Activated CD8-positive, alpha-beta T cell treated with anti-CD3 and anti-CD28 coated beads for 36 hours (primary cell): ENCODE data around the gene RNF168. TPM values are rescaled to one million over a fixed set of nuclear protein-coding genes. Genes with fewer than 3 reads are reported as not detected.
"Not testable (repeated sequence)": the region's sequence is repeated elsewhere in the genome, so short reads cannot be mapped to it uniquely, and the experiment has no call there.

Source experiments
- ATAC-seq: fragments of 200-7000 bp; cut with Tn5 transposase; one replicate; pipeline ENCODE4 v1.10.0; 2021; ENCODE audit warnings: mild to moderate bottlenecking, moderate library complexity
- CTCF ChIA-PET: fragments of 350-600 bp; sonication (Branson Sonifier 250); formaldehyde crosslinking; loops from one replicate; lab custom pipeline; 2021; ENCODE audit warnings: antibody characterized with exemption; lab: Charles Lee
- POLR2A ChIA-PET: fragments of 350-600 bp; sonication (Branson Sonifier 250); formaldehyde crosslinking; loops from one replicate; lab custom pipeline; 2021; ENCODE audit warnings: antibody characterized with exemption; lab: Charles Lee
- DNase-seq: peaks from one replicate; pipeline ENCODE4 v3.0.0-alpha.2; 2020
- H3K27ac Mint-ChIP-seq: one replicate; pipeline ENCODE4 v1.8.0; 2021; ENCODE audit warnings: mild to moderate bottlenecking, mixed read lengths
- H3K27me3 Mint-ChIP-seq: one replicate; pipeline ENCODE4 v1.8.0; 2021; ENCODE audit warnings: mixed read lengths
- H3K36me3 Mint-ChIP-seq: one replicate; pipeline ENCODE4 v1.8.0; 2021; ENCODE audit warnings: low read depth, mixed read lengths
- H3K4me1 Mint-ChIP-seq: one replicate; pipeline ENCODE4 v1.8.0; 2021; ENCODE audit warnings: low read depth, mixed read lengths
- H3K4me3 Mint-ChIP-seq: one replicate; pipeline ENCODE4 v1.8.0; 2021; ENCODE audit warnings: mild to moderate bottlenecking, moderate library complexity, mixed read lengths
- H3K9me3 Mint-ChIP-seq: one replicate; pipeline ENCODE4 v1.8.0; 2021; ENCODE audit warnings: mixed read lengths
- intact Hi-C: fragments of 100-400 bp; cut with micrococcal nuclease; formaldehyde crosslinking; loops from one replicate; pipeline ENCODE4 v1.10.0; 2022
- total RNA-seq, 2 experiments: library from RNA; stranded (reverse); gene quantifications; one replicate each; pipeline ENCODE4 v1.2.3, GENCODE V29; 2021
- TF ChIP-seq, protein P1 (sequence below): fragments of 200-600 bp; IDR thresholded peaks from one replicate; pipeline ENCODE4 v1.8.0; 2022; ENCODE audit warnings: antibody characterized with exemption, mild to moderate bottlenecking

RNF168 gene
- total RNA-seq, 2 experiments from 2014 or later, result 20.9 to 21.2 TPM

DNA sequence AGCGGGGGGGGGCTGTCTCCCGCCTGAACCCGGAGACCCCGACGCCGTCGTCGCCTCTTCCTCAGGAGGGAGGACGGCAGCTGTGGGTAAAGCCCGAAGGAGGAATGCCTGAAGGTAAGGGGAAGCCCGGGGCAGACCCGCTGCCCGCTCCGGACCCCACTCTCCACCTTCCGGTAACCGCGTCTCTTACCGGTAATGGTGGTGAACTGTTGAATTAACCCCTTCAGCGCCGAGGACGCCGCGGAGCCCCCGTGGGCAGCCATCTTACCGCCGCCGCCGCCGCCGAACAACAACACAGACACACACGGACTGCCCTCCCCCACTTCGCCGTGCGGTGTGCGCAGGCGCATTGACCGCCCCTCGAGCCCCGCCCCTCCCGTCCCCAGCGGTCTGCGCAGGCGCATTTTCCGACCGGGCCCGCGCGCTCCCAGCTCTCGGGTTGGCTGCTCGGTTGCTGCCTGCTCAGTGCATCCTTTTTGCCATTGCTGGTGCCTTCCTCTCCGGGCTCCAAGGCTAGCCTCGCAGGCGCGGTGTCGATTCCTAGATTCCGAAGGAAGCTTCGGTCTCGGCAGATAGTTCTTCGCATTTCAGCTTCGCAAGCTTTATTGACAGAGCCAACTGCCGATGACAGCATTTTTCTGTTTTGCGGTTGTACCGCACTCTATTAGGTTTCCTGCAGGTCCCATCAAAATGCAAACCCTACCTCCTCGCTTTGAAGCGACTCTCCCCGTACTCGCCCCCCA lies 71.3 kb downstream of the RNF168 start, which contains the start of gene UBXN7:
TSS of gene UBXN7 (minus strand) at position 291 of the 743 bp plus-strand sequence. CDS start at position 263, 28 bp downstream.
- Mint-ChIP-seq H3K4me1 (peaks cover 18% of the 10 kb centered on the region), H3K27ac (peak within 1 kb of the TSS; percentile 78), H3K9me3 (no peaks in the 10 kb centered on the region), H3K36me3 (peaks cover 5% of the 10 kb centered on the region), H3K4me3 (peak within 1 kb of the TSS; percentile 78), H3K27me3 (no peaks in the 10 kb centered on the region)
- TF ChIP-seq, protein P1, sequence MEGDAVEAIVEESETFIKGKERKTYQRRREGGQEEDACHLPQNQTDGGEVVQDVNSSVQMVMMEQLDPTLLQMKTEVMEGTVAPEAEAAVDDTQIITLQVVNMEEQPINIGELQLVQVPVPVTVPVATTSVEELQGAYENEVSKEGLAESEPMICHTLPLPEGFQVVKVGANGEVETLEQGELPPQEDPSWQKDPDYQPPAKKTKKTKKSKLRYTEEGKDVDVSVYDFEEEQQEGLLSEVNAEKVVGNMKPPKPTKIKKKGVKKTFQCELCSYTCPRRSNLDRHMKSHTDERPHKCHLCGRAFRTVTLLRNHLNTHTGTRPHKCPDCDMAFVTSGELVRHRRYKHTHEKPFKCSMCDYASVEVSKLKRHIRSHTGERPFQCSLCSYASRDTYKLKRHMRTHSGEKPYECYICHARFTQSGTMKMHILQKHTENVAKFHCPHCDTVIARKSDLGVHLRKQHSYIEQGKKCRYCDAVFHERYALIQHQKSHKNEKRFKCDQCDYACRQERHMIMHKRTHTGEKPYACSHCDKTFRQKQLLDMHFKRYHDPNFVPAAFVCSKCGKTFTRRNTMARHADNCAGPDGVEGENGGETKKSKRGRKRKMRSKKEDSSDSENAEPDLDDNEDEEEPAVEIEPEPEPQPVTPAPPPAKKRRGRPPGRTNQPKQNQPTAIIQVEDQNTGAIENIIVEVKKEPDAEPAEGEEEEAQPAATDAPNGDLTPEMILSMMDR, result no peak
- DNase-seq, result peak; percentile 95
- ATAC-seq, result peak; percentile 91
- CTCF ChIA-PET, result interaction anchor here (1.6 kb wide), 1 partner anchor 54 kb away, joined by 3 read pairs; no protein-coding TSS in a partner anchor
- POLR2A ChIA-PET, result interaction anchor here (0.5 to 1.3 kb wide), 8 partner anchors 9 to 640 kb away, joined by 3 to 4 read pairs (median 3); partner anchors contain the start of genes DYNLT2B and RNF168
- intact Hi-C loops, result no loop called here

- Mint-ChIP-seq H3K27me3 (no peaks in the 10 kb centered on the region), H3K9me3 (no peaks in the 10 kb centered on the region), H3K4me1 (peaks cover 22% of the 10 kb centered on the region), H3K27ac (peak overlapping the region; percentile 78), H3K4me3 (peak overlapping the region; percentile 78), H3K36me3 (peaks cover 8% of the 10 kb centered on the region)
- TF ChIP-seq, protein P1, result no peak
- ChIA-PET POLR2A (interaction anchor here (0.5 to 1.3 kb wide), 5 partner anchors 8 to 639 kb away, joined by 3 to 4 read pairs (median 3); partner anchors contain the start of gene DYNLT2B), CTCF (no interaction called here)
- DNase-seq, result peak; percentile 31
- intact Hi-C loops, result no loop called here
- ATAC-seq, result peak; percentile 17
Observed at GRCh38 chr3:196431181-196432136, 72.1 kb downstream of the RNF168 start.

GRCh38 chr3:196428041-196428440 lies 75.5 kb downstream of the RNF168 start:
- no peak overlapping the region for H3K27ac Mint-ChIP-seq
- H3K4me1 Mint-ChIP-seq, result peaks cover 36% of the 10 kb centered on the region
- DNase-seq (no peak), ATAC-seq (no peak)
- peaks cover 12% of the 10 kb centered on the region for H3K36me3 Mint-ChIP-seq
- ChIA-PET POLR2A (no interaction called here), CTCF (interaction anchor here (0.7 to 1.2 kb wide), 2 partner anchors 16 to 184 kb away, joined by 3 read pairs; no protein-coding TSS in a partner anchor)
- H3K9me3 Mint-ChIP-seq, result no peaks in the 10 kb centered on the region
- no peaks in the 10 kb centered on the region for H3K27me3 Mint-ChIP-seq
- TF ChIP-seq, protein P1, result no peak
- intact Hi-C loops, result no loop called here
- no peak overlapping the region for H3K4me3 Mint-ChIP-seq

GRCh38 chr3:196424421-196424820 lies 79.1 kb downstream of the RNF168 start:
- H3K36me3 Mint-ChIP-seq, H3K9me3 Mint-ChIP-seq, CTCF ChIA-PET, H3K27ac Mint-ChIP-seq, H3K4me3 Mint-ChIP-seq, POLR2A ChIA-PET, ATAC-seq, intact Hi-C loops, H3K27me3 Mint-ChIP-seq, DNase-seq: not testable (repeated sequence)
- H3K4me1 Mint-ChIP-seq, result peaks cover 47% of the 10 kb centered on the region

DNA sequence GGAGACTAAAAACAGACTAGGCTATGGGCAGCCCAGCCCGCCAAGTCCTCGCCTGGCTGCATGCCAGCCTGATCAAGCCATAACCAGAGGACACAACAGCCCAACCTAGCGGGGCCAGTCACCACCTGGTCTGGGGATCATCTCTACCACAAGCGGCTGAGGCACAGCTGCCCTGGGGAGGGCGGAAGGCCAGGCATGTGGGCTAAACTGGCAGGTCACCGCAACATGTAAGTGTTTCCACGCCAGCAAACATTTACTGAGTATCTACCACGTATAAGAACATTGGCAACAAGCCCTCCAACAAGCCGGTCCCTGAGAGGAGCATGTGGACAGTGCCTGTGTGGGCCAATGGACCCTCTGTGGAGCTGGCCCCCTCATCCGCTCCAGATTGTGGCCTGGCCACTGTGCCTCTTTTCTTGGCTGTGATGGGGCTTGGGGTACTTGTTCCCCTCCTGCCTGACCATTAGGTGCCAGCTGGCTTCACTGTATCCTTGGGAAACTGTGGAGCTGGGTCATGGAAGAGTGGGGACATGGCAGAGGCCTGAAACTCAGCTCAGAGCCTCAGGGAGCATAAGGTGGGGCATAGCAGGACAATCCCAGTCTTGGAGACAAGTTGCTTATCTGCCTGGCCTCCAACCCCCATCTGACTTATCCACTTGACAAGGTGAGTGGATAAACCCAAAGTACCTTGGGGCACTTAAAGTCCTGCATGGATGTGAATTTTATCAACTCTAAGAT lies 80.4 kb downstream of the RNF168 start:
- CTCF ChIA-PET, result no interaction called here

DNA sequence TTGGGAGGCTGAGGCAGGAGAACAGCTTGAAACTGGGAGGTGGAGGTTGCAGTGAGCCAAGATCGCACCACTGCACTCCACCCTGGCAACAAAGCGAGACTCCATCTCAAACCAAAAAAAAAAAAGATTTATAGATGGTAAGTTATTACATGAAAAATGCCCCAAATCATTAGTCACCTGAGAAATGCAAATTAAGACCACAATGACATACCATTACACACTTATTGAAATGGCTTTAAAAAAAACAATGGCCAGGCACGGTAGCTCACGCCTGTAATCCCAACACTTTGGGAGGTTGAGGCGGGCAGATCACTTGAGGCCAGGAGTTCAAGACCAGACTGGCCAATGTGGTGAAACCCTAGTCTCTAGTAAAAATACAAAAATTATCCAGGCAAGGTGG lies 81.9 kb downstream of the RNF168 start:
- ATAC-seq, result peak; percentile 66
- DNase-seq, intact Hi-C loops, H3K4me3 Mint-ChIP-seq, H3K27me3 Mint-ChIP-seq, H3K9me3 Mint-ChIP-seq, H3K36me3 Mint-ChIP-seq: not testable (repeated sequence)
- peak overlapping the region; percentile 16 for H3K27ac Mint-ChIP-seq
- ChIA-PET CTCF (interaction anchor here (1.4 kb wide), 1 partner anchor 14 kb away, joined by 3 read pairs; no protein-coding TSS in a partner anchor), POLR2A (interaction anchor here (0.6 kb wide), 1 partner anchor 44 kb away, joined by 6 read pairs; no protein-coding TSS in a partner anchor)
- peaks cover 50% of the 10 kb centered on the region for H3K4me1 Mint-ChIP-seq

More for the DNA sequence above, 80.4 kb downstream of the RNF168 start:
- ATAC-seq, result no peak
- DNase-seq, result no peak
- Mint-ChIP-seq H3K27ac (no peak overlapping the region), H3K9me3 (no peaks in the 10 kb centered on the region), H3K4me1 (peaks cover 50% of the 10 kb centered on the region), H3K36me3 (peaks cover 7% of the 10 kb centered on the region), H3K4me3 (no peak overlapping the region), H3K27me3 (no peaks in the 10 kb centered on the region)
- POLR2A ChIA-PET, result interaction anchor here (1.0 to 1.1 kb wide), 2 partner anchors 9 to 13 kb away, joined by 3 to 4 read pairs; partner anchors contain the start of gene UBXN7
- TF ChIP-seq, protein P1, result no peak
- intact Hi-C loops, result no loop called here
